ENCODE data around the gene TMEM95.
A peak's percentile ranks its signal among the peaks of the same experiment; 100 is the strongest.

TMEM95 gene

GRCh38 chr17:7406235-7406825 is 51.4 kb downstream of the TMEM95 start:
- no peak for ATAC-seq (ENCODE audit: insufficient read depth, low read depth)
- peaks cover 23% of the 10 kb centered on the region for H3K36me3 ChIP-seq (ENCODE audit: insufficient read depth, low read length)
- peaks cover 9% of the 10 kb centered on the region; the same call in 1 of the 2 replicates for H3K79me2 ChIP-seq (ENCODE audit: insufficient read depth, low read length)
- H2AFZ ChIP-seq (ENCODE audit: low read depth, low read length) = no peak overlapping the region
- no peak for TF ChIP-seq EZH2 (IDR thresholded peaks at IDR 0.05; ENCODE audit: borderline replicate concordance, low read depth, low read length, severe bottlenecking)
- TF ChIP-seq, protein P1, sequence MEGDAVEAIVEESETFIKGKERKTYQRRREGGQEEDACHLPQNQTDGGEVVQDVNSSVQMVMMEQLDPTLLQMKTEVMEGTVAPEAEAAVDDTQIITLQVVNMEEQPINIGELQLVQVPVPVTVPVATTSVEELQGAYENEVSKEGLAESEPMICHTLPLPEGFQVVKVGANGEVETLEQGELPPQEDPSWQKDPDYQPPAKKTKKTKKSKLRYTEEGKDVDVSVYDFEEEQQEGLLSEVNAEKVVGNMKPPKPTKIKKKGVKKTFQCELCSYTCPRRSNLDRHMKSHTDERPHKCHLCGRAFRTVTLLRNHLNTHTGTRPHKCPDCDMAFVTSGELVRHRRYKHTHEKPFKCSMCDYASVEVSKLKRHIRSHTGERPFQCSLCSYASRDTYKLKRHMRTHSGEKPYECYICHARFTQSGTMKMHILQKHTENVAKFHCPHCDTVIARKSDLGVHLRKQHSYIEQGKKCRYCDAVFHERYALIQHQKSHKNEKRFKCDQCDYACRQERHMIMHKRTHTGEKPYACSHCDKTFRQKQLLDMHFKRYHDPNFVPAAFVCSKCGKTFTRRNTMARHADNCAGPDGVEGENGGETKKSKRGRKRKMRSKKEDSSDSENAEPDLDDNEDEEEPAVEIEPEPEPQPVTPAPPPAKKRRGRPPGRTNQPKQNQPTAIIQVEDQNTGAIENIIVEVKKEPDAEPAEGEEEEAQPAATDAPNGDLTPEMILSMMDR (IDR thresholded peaks at IDR 0.05; ENCODE audit: borderline replicate concordance, extremely low read depth, low read length, poor library complexity, severe bottlenecking) = no peak
- no peak overlapping the region for H3K9ac ChIP-seq (ENCODE audit: low read depth, low read length)
- no peak overlapping the region for H3K4me3 ChIP-seq (ENCODE audit: low read depth in 1 of 2, low read length in 2 of 2)
- H3K4me2 ChIP-seq (ENCODE audit: insufficient read depth, low read length) = peak overlapping the region; percentile 96
- no peaks in the 10 kb centered on the region for H3K27me3 ChIP-seq (ENCODE audit: insufficient read depth, low read length, poor library complexity)
- DNase-seq = no peak
- H4K20me1 ChIP-seq (ENCODE audit: insufficient read depth, low read length) = 0 out of 2 replicates have a peak, but pooled peaks cover 2% of the 10 kb centered on the region
- no peak overlapping the region for H3K27ac ChIP-seq (ENCODE audit: low read length)
- H3K9me3 ChIP-seq (ENCODE audit: insufficient read depth, low read length, severe bottlenecking) = no peaks in the 10 kb centered on the region
- peaks cover 25% of the 10 kb centered on the region for H3K4me1 ChIP-seq (ENCODE audit: insufficient read depth, low read length)

All from DND-41 (cell line).